Ishikawa (cell line): Measurements from ENCODE around the gene CFAP119.

ENCODE experiments used
- CEBPB ChIP-seq: IDR thresholded peaks from 2 replicates; pipeline ENCODE4 v1.6.1; 2012
- CREB1 ChIP-seq: IDR thresholded peaks from 2 replicates; pipeline ENCODE4 v1.6.1; 2012; ENCODE audit warnings: low read depth
- EGR1 ChIP-seq: IDR thresholded peaks from 2 replicates; pipeline ENCODE4 v1.6.1; 2012
- EP300 ChIP-seq: IDR thresholded peaks from 2 replicates; pipeline ENCODE4 v1.6.1; 2012; ENCODE audit warnings: borderline replicate concordance
- FOXM1 ChIP-seq: IDR thresholded peaks from 2 replicates; pipeline ENCODE4 v1.6.1; 2012; ENCODE audit warnings: low read depth, borderline replicate concordance
- NFIC ChIP-seq: IDR thresholded peaks from 2 replicates; pipeline ENCODE4 v1.6.1; 2012
- RAD21 ChIP-seq: IDR thresholded peaks from 2 replicates; pipeline ENCODE4 v1.6.1; 2012; ENCODE audit warnings: low read depth
- TAF1 ChIP-seq: IDR thresholded peaks from 2 replicates; pipeline ENCODE4 v1.6.1; 2012; ENCODE audit warnings: low read depth, mild to moderate bottlenecking
- TCF12 ChIP-seq: IDR thresholded peaks from 2 replicates; pipeline ENCODE4 v1.6.1; 2012; ENCODE audit warnings: low read depth
- TEAD4 ChIP-seq: IDR thresholded peaks from 2 replicates; pipeline ENCODE4 v1.6.1; 2012
- YY1 ChIP-seq: IDR thresholded peaks from 2 replicates; pipeline ENCODE4 v1.6.1; 2012; ENCODE audit warnings: low read depth
- ZBTB7A ChIP-seq: IDR thresholded peaks from 2 replicates; pipeline ENCODE4 v1.6.1; 2012; ENCODE audit warnings: low read depth
- TF ChIP-seq, protein P1 (sequence below): IDR thresholded peaks from 2 replicates; pipeline ENCODE4 v1.6.1; 2012
- TF ChIP-seq, protein P2 (sequence below): IDR thresholded peaks from 2 replicates; pipeline ENCODE4 v1.6.1; 2012
- TF ChIP-seq, protein P3 (sequence below): IDR thresholded peaks from 2 replicates; pipeline ENCODE4 v1.6.1; 2012; ENCODE audit warnings: low read depth, mild to moderate bottlenecking

Gene CFAP119

DNA sequence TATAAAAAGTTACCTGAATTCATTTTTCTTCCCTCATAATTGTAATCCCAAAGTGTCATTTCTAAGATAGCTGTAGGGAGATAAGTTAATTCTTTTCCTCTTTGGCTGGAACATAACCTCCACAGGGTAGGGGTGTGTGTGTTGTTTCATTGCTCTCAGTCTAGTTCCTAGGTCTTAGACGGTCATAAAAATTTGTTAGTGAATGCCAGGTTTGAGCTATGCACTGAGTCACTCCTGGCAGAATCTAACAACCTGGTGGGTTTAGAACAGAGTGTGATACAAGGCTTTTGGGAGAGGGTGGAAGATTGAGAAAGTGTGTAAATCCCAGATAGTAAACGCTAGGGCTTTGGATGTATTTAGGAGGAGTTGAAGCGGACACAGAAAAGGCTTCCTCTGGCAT lies 14.5 kb downstream of the CFAP119 start:
- no peak for TF ChIP-seq YY1
- no peak for TF ChIP-seq CREB1
- TF ChIP-seq EGR1: no peak
- no peak for TF ChIP-seq TCF12
- TF ChIP-seq TAF1: no peak
- TF ChIP-seq FOXM1: no peak
- TF ChIP-seq RAD21: no peak
- TF ChIP-seq CEBPB: no peak
- TF ChIP-seq, protein P1, sequence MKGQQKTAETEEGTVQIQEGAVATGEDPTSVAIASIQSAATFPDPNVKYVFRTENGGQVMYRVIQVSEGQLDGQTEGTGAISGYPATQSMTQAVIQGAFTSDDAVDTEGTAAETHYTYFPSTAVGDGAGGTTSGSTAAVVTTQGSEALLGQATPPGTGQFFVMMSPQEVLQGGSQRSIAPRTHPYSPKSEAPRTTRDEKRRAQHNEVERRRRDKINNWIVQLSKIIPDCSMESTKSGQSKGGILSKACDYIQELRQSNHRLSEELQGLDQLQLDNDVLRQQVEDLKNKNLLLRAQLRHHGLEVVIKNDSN: no peak
- TF ChIP-seq, protein P2, sequence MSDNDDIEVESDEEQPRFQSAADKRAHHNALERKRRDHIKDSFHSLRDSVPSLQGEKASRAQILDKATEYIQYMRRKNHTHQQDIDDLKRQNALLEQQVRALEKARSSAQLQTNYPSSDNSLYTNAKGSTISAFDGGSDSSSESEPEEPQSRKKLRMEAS: no peak
- no peak for TF ChIP-seq NFIC
- no peak for TF ChIP-seq EP300
- no peak for TF ChIP-seq ZBTB7A
- TF ChIP-seq TEAD4: no peak
- TF ChIP-seq, protein P3, sequence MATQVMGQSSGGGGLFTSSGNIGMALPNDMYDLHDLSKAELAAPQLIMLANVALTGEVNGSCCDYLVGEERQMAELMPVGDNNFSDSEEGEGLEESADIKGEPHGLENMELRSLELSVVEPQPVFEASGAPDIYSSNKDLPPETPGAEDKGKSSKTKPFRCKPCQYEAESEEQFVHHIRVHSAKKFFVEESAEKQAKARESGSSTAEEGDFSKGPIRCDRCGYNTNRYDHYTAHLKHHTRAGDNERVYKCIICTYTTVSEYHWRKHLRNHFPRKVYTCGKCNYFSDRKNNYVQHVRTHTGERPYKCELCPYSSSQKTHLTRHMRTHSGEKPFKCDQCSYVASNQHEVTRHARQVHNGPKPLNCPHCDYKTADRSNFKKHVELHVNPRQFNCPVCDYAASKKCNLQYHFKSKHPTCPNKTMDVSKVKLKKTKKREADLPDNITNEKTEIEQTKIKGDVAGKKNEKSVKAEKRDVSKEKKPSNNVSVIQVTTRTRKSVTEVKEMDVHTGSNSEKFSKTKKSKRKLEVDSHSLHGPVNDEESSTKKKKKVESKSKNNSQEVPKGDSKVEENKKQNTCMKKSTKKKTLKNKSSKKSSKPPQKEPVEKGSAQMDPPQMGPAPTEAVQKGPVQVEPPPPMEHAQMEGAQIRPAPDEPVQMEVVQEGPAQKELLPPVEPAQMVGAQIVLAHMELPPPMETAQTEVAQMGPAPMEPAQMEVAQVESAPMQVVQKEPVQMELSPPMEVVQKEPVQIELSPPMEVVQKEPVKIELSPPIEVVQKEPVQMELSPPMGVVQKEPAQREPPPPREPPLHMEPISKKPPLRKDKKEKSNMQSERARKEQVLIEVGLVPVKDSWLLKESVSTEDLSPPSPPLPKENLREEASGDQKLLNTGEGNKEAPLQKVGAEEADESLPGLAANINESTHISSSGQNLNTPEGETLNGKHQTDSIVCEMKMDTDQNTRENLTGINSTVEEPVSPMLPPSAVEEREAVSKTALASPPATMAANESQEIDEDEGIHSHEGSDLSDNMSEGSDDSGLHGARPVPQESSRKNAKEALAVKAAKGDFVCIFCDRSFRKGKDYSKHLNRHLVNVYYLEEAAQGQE: no peak

DNA sequence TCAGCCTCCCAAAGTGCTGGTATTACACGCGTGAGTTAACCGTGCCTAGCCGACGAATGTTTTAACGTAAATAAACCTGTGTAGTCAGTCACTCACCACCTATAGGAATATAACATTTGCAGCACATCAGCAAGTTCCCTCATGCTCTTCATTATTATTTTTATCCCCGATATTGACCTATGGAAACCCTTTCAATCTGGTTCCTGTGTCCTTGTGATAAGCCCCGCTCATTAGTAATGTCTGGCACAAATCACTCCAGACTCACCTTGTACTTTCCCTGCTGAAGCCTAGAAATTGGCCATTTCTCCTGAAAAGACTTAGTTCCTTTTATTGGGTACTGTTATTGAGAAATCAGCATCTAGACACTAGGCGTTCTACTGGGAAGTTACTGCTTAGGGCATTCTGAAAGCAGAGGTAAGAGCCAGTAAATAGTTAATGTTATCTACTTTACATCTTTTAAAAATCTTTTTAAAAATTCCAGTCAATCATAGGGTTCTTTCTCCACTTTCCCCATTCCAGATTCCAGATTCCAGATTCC lies 15.2 kb downstream of the CFAP119 start:
- TF ChIP-seq ZBTB7A: no peak
- no peak for TF ChIP-seq TCF12
- TF ChIP-seq, protein P2: no peak
- no peak for TF ChIP-seq YY1
- TF ChIP-seq CREB1: no peak
- no peak for TF ChIP-seq TEAD4
- TF ChIP-seq EP300: no peak

DNA sequence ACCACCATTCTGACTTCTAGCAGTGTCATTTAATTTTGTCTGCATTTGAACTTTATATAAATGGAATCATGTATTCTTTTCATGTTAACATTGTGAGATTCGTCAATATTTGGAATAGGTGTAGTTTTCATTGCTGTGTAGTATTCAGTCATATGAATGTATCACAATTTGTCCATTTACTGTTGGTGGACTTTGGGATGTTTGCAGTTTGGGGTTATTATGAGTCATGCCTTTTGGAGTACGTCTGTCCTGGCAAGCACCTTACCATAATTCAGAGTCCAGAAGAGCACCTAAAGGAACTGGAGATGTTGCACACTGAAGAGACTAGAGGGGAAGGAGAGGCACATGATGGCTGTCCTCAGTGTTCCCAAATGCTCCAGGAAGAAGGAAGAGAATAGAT lies 16.8 kb downstream of the CFAP119 start:
- no peak for TF ChIP-seq EP300

DNA sequence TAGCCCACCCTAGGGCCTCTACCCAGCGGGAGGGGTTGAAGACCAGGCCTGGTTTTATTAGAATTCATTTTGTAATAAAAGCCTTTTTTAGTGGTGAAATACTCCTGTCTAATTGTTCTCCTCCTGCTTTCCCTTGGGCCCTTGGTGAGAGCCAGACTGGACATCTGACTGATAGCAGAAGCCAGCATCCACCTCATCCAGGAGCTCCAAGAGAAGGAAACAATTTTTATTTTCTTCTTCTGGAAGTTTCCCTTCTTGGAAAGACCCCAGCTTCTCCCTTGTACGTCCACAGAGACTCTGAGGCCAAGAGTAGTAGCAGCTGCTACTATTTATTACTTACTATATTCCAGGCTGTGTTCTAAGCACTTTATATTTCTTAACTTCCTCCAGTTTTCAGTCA lies 17.7 kb downstream of the CFAP119 start:
- TF ChIP-seq, protein P2: no peak
- TF ChIP-seq TEAD4 (no peak), CEBPB (no peak), RAD21 (no peak), TAF1 (no peak), EGR1 (no peak), TCF12 (no peak), FOXM1 (no peak), NFIC (no peak), ZBTB7A (no peak)
- TF ChIP-seq, protein P3: no peak
- TF ChIP-seq, protein P1: no peak

DNA sequence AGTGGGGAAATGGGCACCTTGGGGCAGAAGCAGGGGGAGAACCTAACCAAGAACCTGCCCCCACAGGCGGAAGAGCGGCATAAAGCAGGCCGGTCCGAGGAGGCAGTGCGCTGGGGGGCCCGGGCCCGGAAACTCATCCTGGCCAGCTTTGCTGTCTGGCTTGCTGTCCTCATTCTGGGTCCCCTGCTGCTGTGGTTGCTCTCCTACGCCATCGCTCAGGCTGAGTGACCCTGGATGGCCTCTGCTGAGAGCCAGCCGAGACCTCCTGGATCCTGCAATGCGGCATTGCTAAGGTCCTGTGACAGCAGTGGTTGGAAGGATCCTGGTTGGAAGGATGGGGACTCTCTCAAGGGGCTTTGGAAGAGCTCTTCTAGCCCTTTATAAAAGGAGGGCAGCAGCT lies 18.1 kb downstream of the CFAP119 start:
- TF ChIP-seq, protein P2: no peak
- TF ChIP-seq CEBPB (no peak), TEAD4 (no peak), TCF12 (no peak), NFIC (no peak), FOXM1 (no peak), EP300 (no peak), ZBTB7A (no peak)
- TF ChIP-seq, protein P3: no peak
- TF ChIP-seq, protein P1: no peak
